Endothelial cell of umbilical vein (primary cell): ENCODE measurements around the gene CCDC182. TPM values are rescaled to one million over a fixed set of nuclear protein-coding genes. Genes with fewer than 3 reads are reported as not detected.

Experiments
- BruUV-seq: library from RNA; stranded (reverse); fragments of 400-500 nt; replicated peaks from 2 replicates; lab custom pipeline; 2021; lab: Mats Ljungman, UMichigan
- CTCF ChIA-PET: fragments of 300-600, 350-600 bp; sonication (Branson Sonifier 250); formaldehyde crosslinking; loops from one replicate; lab custom pipeline; 2021; ENCODE audit warnings: antibody characterized with exemption, inconsistent platforms; lab: Charles Lee
- POLR2A ChIA-PET: fragments of 300-600, 350-600 bp; sonication (Branson Sonifier 250); formaldehyde crosslinking; loops from one replicate; lab custom pipeline; 2021; ENCODE audit warnings: antibody characterized with exemption, inconsistent platforms; lab: Charles Lee
- DNase-seq: peaks from one replicate; pipeline ENCODE4 v3.0.0-alpha.2; 2011; ENCODE audit warnings: low read depth, low spot score
- FAIRE-seq: peaks from 2 replicates; lab custom pipeline; 2011; peaks lifted over from hg19 to GRCh38; lab: Jason Lieb, UNC
- H2AFZ ChIP-seq: 2 replicates; pipeline ENCODE4 v1.6.0; 2012; ENCODE audit warnings: low read depth, low read length, control low read depth, inconsistent platforms
- H3K27ac ChIP-seq: 2 replicates; pipeline ENCODE4 v1.5.1; 2011; ENCODE audit warnings: low read depth, mild to moderate bottlenecking, control low read depth, low read length, moderate library complexity; ENCODE audit not compliant: insufficient read depth
- H3K27me3 ChIP-seq, 2 experiments: 2 replicates each; pipeline versions ENCODE4 v1.6.0 to v1.6.1; 2011; ENCODE audit warnings: low read length in 2 of 2, mixed read lengths in 1 of 2; ENCODE audit not compliant: control insufficient read depth in 2 of 2, insufficient read depth in 2 of 2
- H3K36me3 ChIP-seq, 2 experiments: 2 replicates in 1 of 2; 3 replicates in 1 of 2; pipeline ENCODE4 v1.5.1; 2011; ENCODE audit warnings: low read length in 2 of 2, mild to moderate bottlenecking in 1 of 2, moderate library complexity in 1 of 2; ENCODE audit not compliant: control insufficient read depth in 2 of 2, insufficient read depth in 2 of 2; ENCODE audit errors: extremely low read depth in 1 of 2
- H3K4me1 ChIP-seq: 3 replicates; pipeline ENCODE4 v1.5.1; 2011; ENCODE audit warnings: mild to moderate bottlenecking, low read length; ENCODE audit not compliant: control insufficient read depth, insufficient read depth; ENCODE audit errors: extremely low read depth
- H3K4me2 ChIP-seq: 2 replicates; pipeline ENCODE4 v1.6.1; 2011; ENCODE audit warnings: low read length, control low read depth, mixed read lengths; ENCODE audit not compliant: insufficient read depth
- H3K4me3 ChIP-seq, 3 experiments: fragments of 200-600 bp in 1 of 3; sonication (generic), shearing (Covaris generic) in 1 of 3; replicated peaks in 1 of 3; 2 replicates each; pipeline ENCODE4 v1.5.1; 2011 to 2016; ENCODE audit warnings: control low read depth in 3 of 3, low read length in 3 of 3, mild to moderate bottlenecking in 2 of 3, inconsistent platforms in 1 of 3, low read depth in 1 of 3, moderate library complexity in 1 of 3; ENCODE audit not compliant: insufficient read depth in 1 of 3
- H3K79me2 ChIP-seq: 2 replicates; pipeline ENCODE4 v1.6.0; 2012; ENCODE audit warnings: low read length, inconsistent platforms; ENCODE audit not compliant: control insufficient read depth, insufficient read depth
- H3K9ac ChIP-seq: replicated peaks from 2 replicates; pipeline ENCODE3; 2011; ENCODE audit warnings: low read length, control low read depth; ENCODE audit not compliant: insufficient read depth; ENCODE audit errors: extremely low read depth
- H3K9me1 ChIP-seq: replicated peaks from 3 replicates; pipeline ENCODE4 v1.6.0; 2011; ENCODE audit warnings: mild to moderate bottlenecking, low read length; ENCODE audit not compliant: control insufficient read depth, insufficient read depth; ENCODE audit errors: extremely low read depth
- H3K9me3 ChIP-seq: replicated peaks from 2 replicates; pipeline ENCODE4 v1.5.1; 2012; ENCODE audit warnings: low read length, inconsistent platforms; ENCODE audit not compliant: control insufficient read depth, insufficient read depth
- H4K20me1 ChIP-seq: replicated peaks from 2 replicates; pipeline ENCODE3; 2011; ENCODE audit warnings: mild to moderate bottlenecking, low read length; ENCODE audit not compliant: control insufficient read depth, insufficient read depth; ENCODE audit errors: extremely low read depth
- EZH2 ChIP-seq: IDR thresholded peaks from 2 replicates; pipeline ENCODE4 v1.6.1; 2012; ENCODE audit warnings: borderline replicate concordance, low read depth, mild to moderate bottlenecking, moderate library complexity, low read length, inconsistent platforms; ENCODE audit not compliant: severe bottlenecking
- FOS ChIP-seq: IDR thresholded peaks from 2 replicates; pipeline ENCODE4 v1.6.1; 2011; ENCODE audit warnings: mild to moderate bottlenecking, low read length, moderate library complexity, borderline replicate concordance; ENCODE audit not compliant: insufficient read depth
- GATA2 ChIP-seq: IDR thresholded peaks from 2 replicates; pipeline ENCODE4 v1.7.0; 2011; ENCODE audit warnings: low read depth, mild to moderate bottlenecking, moderate library complexity, mixed read lengths, low read length; ENCODE audit not compliant: insufficient read length, insufficient read depth
- JUN ChIP-seq: IDR thresholded peaks from 2 replicates; pipeline ENCODE4 v1.6.1; 2011; ENCODE audit warnings: borderline replicate concordance, low read depth; ENCODE audit not compliant: insufficient read length, insufficient read depth
- MYC ChIP-seq: IDR thresholded peaks from one replicate; pipeline ENCODE4 v1.6.1; 2011; ENCODE audit warnings: mild to moderate bottlenecking, low read depth, low read length
- POLR2A ChIP-seq: IDR thresholded peaks from 2 replicates; pipeline ENCODE4 v1.6.1; 2012; ENCODE audit warnings: low read depth, mild to moderate bottlenecking, control low read depth, low read length
- POLR2AphosphoS5 ChIP-seq: IDR thresholded peaks from 2 replicates; pipeline ENCODE4 v1.6.1; 2012; ENCODE audit warnings: low read depth, mild to moderate bottlenecking, control low read depth, low read length, moderate library complexity; ENCODE audit not compliant: insufficient read depth
- dilution Hi-C: fragments of 300-500 bp; cut with MboI; formaldehyde crosslinking; loops from one replicate; pipeline ENCODE4 v1.15.0; 2019; ENCODE audit warnings: low sequenced_read_pairs; ENCODE audit not compliant: extremely low pct_ligation_motif_present
- intact Hi-C: fragments of 100-400 bp; cut with micrococcal nuclease; formaldehyde crosslinking; loops from one replicate; pipeline ENCODE4 v1.10.0; 2022
- polyA plus RNA-seq, 4 experiments: library from polyadenylated mRNA; depleted of rRNA in 3 of 4; stranded (reverse) in 3 of 4; unstranded in 1 of 4; fragments of >200 nt; gene quantifications; 2 replicates each; pipeline versions ENCODE4 v1.2.1 to v1.2.3, GENCODE V29; 2011 to 2012; ENCODE audit warnings: missing spikeins in 1 of 4
- total RNA-seq: library from RNA; stranded (reverse); gene quantifications from 2 replicates; pipeline ENCODE4 v1.2.3, GENCODE V29; 2021
- TF ChIP-seq, protein P1 (sequence below), 2 donors: IDR thresholded peaks; 1 replicate in 1 of 2; 2 replicates in 1 of 2; pipeline ENCODE4 v1.5.1; 2011; ENCODE audit warnings: low read length in 2 of 2, mild to moderate bottlenecking in 2 of 2, moderate library complexity in 2 of 2, control low read depth in 1 of 2, inconsistent platforms in 1 of 2, low read depth in 1 of 2; ENCODE audit not compliant: insufficient read depth in 1 of 2; ENCODE audit errors: extremely low read depth in 1 of 2
- TF ChIP-seq, protein P2 (sequence below): IDR thresholded peaks from 2 replicates; pipeline ENCODE4 v1.6.1; 2011; ENCODE audit not compliant: insufficient read depth, insufficient read length

The CCDC182 gene
- total and polyA plus RNA-seq, 2 donors (not counting 3 experiments of a cell fraction or from before 2014, with no cell fraction given), result not detected

- Histone ChIP-seq H3K27me3 (peaks cover 9 to 13% of the 10 kb centered on the region in 2 experiments), H3K79me2 (no peaks in the 10 kb centered on the region), H3K4me2 (no peak overlapping the region), H3K4me3 (no peak overlapping the region), H3K36me3 (no peaks in the 10 kb centered on the region), H3K9ac (no peak overlapping the region), H3K9me1 (no peaks in the 10 kb centered on the region), H3K9me3 (no peaks in the 10 kb centered on the region), H2AFZ (no peak overlapping the region), H3K4me1 (no peaks in the 10 kb centered on the region), H3K27ac (no peak overlapping the region), H4K20me1 (no peaks in the 10 kb centered on the region)
- intact Hi-C loops (no loop called here), dilution Hi-C loops (no loop called here)
- TF ChIP-seq GATA2 (no peak), EZH2 (no peak), FOS (no peak), JUN (no peak), POLR2AphosphoS5 (no peak), POLR2A (no peak), MYC (no peak)
- TF ChIP-seq, protein P1, sequence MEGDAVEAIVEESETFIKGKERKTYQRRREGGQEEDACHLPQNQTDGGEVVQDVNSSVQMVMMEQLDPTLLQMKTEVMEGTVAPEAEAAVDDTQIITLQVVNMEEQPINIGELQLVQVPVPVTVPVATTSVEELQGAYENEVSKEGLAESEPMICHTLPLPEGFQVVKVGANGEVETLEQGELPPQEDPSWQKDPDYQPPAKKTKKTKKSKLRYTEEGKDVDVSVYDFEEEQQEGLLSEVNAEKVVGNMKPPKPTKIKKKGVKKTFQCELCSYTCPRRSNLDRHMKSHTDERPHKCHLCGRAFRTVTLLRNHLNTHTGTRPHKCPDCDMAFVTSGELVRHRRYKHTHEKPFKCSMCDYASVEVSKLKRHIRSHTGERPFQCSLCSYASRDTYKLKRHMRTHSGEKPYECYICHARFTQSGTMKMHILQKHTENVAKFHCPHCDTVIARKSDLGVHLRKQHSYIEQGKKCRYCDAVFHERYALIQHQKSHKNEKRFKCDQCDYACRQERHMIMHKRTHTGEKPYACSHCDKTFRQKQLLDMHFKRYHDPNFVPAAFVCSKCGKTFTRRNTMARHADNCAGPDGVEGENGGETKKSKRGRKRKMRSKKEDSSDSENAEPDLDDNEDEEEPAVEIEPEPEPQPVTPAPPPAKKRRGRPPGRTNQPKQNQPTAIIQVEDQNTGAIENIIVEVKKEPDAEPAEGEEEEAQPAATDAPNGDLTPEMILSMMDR (IDR thresholded peaks at IDR 0.05; ENCODE audit: extremely low read depth in 1 of 2, insufficient read depth in 1 of 2, low read depth in 1 of 2, low read length in 2 of 2), result no peak
- TF ChIP-seq, protein P2, sequence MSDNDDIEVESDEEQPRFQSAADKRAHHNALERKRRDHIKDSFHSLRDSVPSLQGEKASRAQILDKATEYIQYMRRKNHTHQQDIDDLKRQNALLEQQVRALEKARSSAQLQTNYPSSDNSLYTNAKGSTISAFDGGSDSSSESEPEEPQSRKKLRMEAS, result no peak
- no peak for FAIRE-seq
- POLR2A ChIA-PET, result no interaction called here
- CTCF ChIA-PET, result interaction anchor here (0.6 to 1.7 kb wide), 4 partner anchors 15 to 463 kb away, joined by 3 to 5 read pairs (median 4); no protein-coding TSS in a partner anchor
- DNase-seq, result no peak
- BruUV-seq, result no TSS peak
Observed at GRCh38 chr17:57705921-57706695, 39.0 kb downstream of the CCDC182 start.
